ENCODE results near the gene RYR3.

RYR3 gene

GRCh38 chr15:33738941-33739664 is 428.3 kb downstream of the RYR3 start:
- DNase-seq (ENCODE audit: extremely low read depth, insufficient read length), result no peak
- TF ChIP-seq, protein P1, sequence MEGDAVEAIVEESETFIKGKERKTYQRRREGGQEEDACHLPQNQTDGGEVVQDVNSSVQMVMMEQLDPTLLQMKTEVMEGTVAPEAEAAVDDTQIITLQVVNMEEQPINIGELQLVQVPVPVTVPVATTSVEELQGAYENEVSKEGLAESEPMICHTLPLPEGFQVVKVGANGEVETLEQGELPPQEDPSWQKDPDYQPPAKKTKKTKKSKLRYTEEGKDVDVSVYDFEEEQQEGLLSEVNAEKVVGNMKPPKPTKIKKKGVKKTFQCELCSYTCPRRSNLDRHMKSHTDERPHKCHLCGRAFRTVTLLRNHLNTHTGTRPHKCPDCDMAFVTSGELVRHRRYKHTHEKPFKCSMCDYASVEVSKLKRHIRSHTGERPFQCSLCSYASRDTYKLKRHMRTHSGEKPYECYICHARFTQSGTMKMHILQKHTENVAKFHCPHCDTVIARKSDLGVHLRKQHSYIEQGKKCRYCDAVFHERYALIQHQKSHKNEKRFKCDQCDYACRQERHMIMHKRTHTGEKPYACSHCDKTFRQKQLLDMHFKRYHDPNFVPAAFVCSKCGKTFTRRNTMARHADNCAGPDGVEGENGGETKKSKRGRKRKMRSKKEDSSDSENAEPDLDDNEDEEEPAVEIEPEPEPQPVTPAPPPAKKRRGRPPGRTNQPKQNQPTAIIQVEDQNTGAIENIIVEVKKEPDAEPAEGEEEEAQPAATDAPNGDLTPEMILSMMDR (IDR thresholded peaks at IDR 0.05; ENCODE audit: insufficient read depth, low read length, poor library complexity, severe bottlenecking), result no peak
- Histone ChIP-seq H3K27me3 (replicated peaks; ENCODE audit: control insufficient read depth, insufficient read depth, low read length) (no peaks in the 10 kb centered on the region), H3K36me3 (ENCODE audit: control insufficient read depth, insufficient read depth, low read length) (no peaks in the 10 kb centered on the region), H3K4me3 (replicated peaks; ENCODE audit: low read depth, low read length) (no peak overlapping the region)

DNA sequence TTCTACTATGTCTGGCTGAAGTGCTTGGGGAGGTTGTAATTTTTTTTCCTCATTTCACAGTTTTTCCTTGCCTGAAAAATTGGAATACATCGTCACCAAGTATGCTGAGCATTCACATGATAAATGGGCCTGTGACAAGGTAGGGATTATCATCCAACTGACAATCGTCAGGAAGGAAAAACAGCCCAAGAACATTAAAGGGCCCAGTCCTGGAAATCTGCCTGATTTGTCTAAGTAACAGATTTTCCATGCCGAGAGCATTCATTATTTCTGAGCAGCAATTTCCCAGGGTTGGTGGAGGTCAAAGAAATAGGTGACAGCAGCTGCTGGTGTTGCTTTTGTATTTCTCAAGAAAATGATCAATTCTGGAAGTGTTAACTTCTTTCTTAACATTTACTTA is 431.5 kb downstream of the RYR3 start:
- Histone ChIP-seq H3K4me3 (replicated peaks; ENCODE audit: low read depth, low read length) (no peak overlapping the region), H3K27me3 (replicated peaks; ENCODE audit: control insufficient read depth, insufficient read depth, low read length) (no peaks in the 10 kb centered on the region), H3K36me3 (ENCODE audit: control insufficient read depth, insufficient read depth, low read length) (no peaks in the 10 kb centered on the region)
- TF ChIP-seq, protein P1 (IDR thresholded peaks at IDR 0.05; ENCODE audit: insufficient read depth, low read length, poor library complexity, severe bottlenecking), result no peak
- no peak for DNase-seq (ENCODE audit: extremely low read depth, insufficient read length)

GRCh38 chr15:33742800-33743199 is 432.0 kb downstream of the RYR3 start:
- TF ChIP-seq, protein P1 (IDR thresholded peaks at IDR 0.05; ENCODE audit: insufficient read depth, low read length, poor library complexity, severe bottlenecking), result no peak
- no peak for DNase-seq (ENCODE audit: extremely low read depth, insufficient read length)
- no peak overlapping the region for H3K4me3 ChIP-seq (replicated peaks; ENCODE audit: low read depth, low read length)
- H3K36me3 ChIP-seq (ENCODE audit: control insufficient read depth, insufficient read depth, low read length), result no peaks in the 10 kb centered on the region
- no peaks in the 10 kb centered on the region for H3K27me3 ChIP-seq (replicated peaks; ENCODE audit: control insufficient read depth, insufficient read depth, low read length)

- TF ChIP-seq, protein P1 (IDR thresholded peaks at IDR 0.05; ENCODE audit: insufficient read depth, low read length, poor library complexity, severe bottlenecking), result no peak
- DNase-seq (ENCODE audit: extremely low read depth, insufficient read length), result no peak
- Histone ChIP-seq H3K27me3 (replicated peaks; ENCODE audit: control insufficient read depth, insufficient read depth, low read length) (no peaks in the 10 kb centered on the region), H3K4me3 (replicated peaks; ENCODE audit: low read depth, low read length) (no peak overlapping the region), H3K36me3 (ENCODE audit: control insufficient read depth, insufficient read depth, low read length) (no peaks in the 10 kb centered on the region)
Observed at GRCh38 chr15:33746203-33746602, 435.4 kb downstream of the RYR3 start.

- H3K27me3 ChIP-seq (replicated peaks; ENCODE audit: control insufficient read depth, insufficient read depth, low read length), result no peaks in the 10 kb centered on the region; the same call in 1 of the 2 replicates
- DNase-seq (ENCODE audit: extremely low read depth, insufficient read length), result no peak
- H3K36me3 ChIP-seq (ENCODE audit: control insufficient read depth, insufficient read depth, low read length), result no peaks in the 10 kb centered on the region
- no peak overlapping the region for H3K4me3 ChIP-seq (replicated peaks; ENCODE audit: low read depth, low read length)
- TF ChIP-seq, protein P1 (IDR thresholded peaks at IDR 0.05; ENCODE audit: insufficient read depth, low read length, poor library complexity, severe bottlenecking), result no peak
Observed at GRCh38 chr15:33753012-33753411, 442.2 kb downstream of the RYR3 start.
